Heart right ventricle (tissue), 16 donors: Measurements from ENCODE around the gene LDLRAP1. TPM values are rescaled to one million over a fixed set of nuclear protein-coding genes. Genes with fewer than 3 reads are reported as not detected.

Source experiments
- ATAC-seq, 8 donors: fragments of 200-7000 bp; cut with Tn5 transposase; one replicate each; pipeline ENCODE4 v1.9.1; 2020; ENCODE audit warnings: mild to moderate bottlenecking in 8 of 8, moderate library complexity in 8 of 8, moderate number of reproducible peaks in 1 of 8
- DNase-seq, 2 donors: peaks; one replicate each; pipeline ENCODE4 v3.0.0-alpha.2; 2020
- H3K27ac ChIP-seq, 10 donors: fragments of 200-600 bp; sonication (generic) in 2 of 10; one replicate each; pipeline versions ENCODE4 v1.5.0 to v1.8.0; 2020 to 2022; ENCODE audit warnings: mild to moderate bottlenecking in 3 of 10
- H3K27me3 ChIP-seq, 7 donors: fragments of 200-600 bp; one replicate each; pipeline ENCODE4 v1.8.0; 2021 to 2022; ENCODE audit warnings: mild to moderate bottlenecking in 2 of 7
- H3K36me3 ChIP-seq, 9 donors: fragments of 200-600 bp; sonication (generic) in 1 of 9; one replicate each; pipeline versions ENCODE4 v1.5.0 to v1.8.0; 2020 to 2022; ENCODE audit warnings: mild to moderate bottlenecking in 2 of 9
- H3K4me1 ChIP-seq, 9 donors: fragments of 200-600 bp; sonication (generic) in 1 of 9; one replicate each; pipeline versions ENCODE4 v1.5.0 to v1.8.0; 2020 to 2022; ENCODE audit warnings: mild to moderate bottlenecking in 4 of 9
- H3K4me3 ChIP-seq, 10 donors: fragments of 200-600 bp; sonication (generic) in 2 of 10; one replicate each; pipeline versions ENCODE4 v1.5.0 to v1.8.0; 2020 to 2022; ENCODE audit warnings: mild to moderate bottlenecking in 7 of 10, moderate library complexity in 2 of 10
- H3K9me3 ChIP-seq, 11 donors: fragments of 200-600 bp in 10 of 11; sonication (generic) in 2 of 11; one replicate each; pipeline versions ENCODE4 v1.5.0 to v1.8.0; 2013 to 2022; ENCODE audit warnings: mild to moderate bottlenecking in 2 of 11, control low read depth in 1 of 11, moderate library complexity in 1 of 11
- CTCF ChIP-seq, 9 donors: fragments of 200-600 bp; sonication (generic) in 2 of 9; IDR thresholded peaks; one replicate each; pipeline versions ENCODE4 v1.5.0 to v1.8.0; 2021 to 2022; ENCODE audit warnings: antibody characterized with exemption in 9 of 9, mild to moderate bottlenecking in 5 of 9, moderate library complexity in 1 of 9
- WGBS, 2 donors: extraction: QIAGEN DNeasy Blood & Tissue Kit; methylation state at CpG; one replicate each; pipeline ENCODE4 v1.1.7; 2013; ENCODE audit warnings: inconsistent platforms in 1 of 2; 5-methylcytosine and 5-hydroxymethylcytosine counted together
- intact Hi-C, 10 donors: fragments of 100-400 bp; cut with DNase I; formaldehyde crosslinking; loops; one replicate each; pipeline versions ENCODE4 v1.11.1 to v1.14.2; 2022
- polyA plus RNA-seq, 2 donors: library from polyadenylated mRNA; stranded (reverse); fragments of 200-250 nt; gene quantifications; one replicate each; pipeline ENCODE4 v1.2.3, GENCODE V29; 2013
- total RNA-seq, 10 donors: library from RNA; stranded (reverse); fragmentation: NEBNext Ultra II Directional in 3 of 10; extraction: Animal tissue kit (Norgen Biotek cat#: 25700) in 3 of 10; gene quantifications; one replicate each; pipeline versions ENCODE4 v1.2.1 to v1.2.4, GENCODE V29; 2021 to 2023
- donor health status: Arrhythmogenic right ventricular cardiomyopathy.
- donor health status: ischemic (EF 13 %, LVEDD 7.1; RV severe dilation, severe dysfunction).
- donor health status: healthy with polysubstance abuse.
- donor health status: DM: no; HTN: yes; CAD: no.
- donor health status: DM: no; HTN: no; CAD: no.
- donor health status: ischemic (EF 25% LVEDD 6.9; RV normal size, moderate dysfunction).
- donor health status: ischemic (EF 25% LVEDD 5.7; RV mildly dilated, moderate dysfunction).
- donor health status: healthy.
- donor health status: DM: yes; HTN: yes; CAD: no.
- donor health status: Ischemic cardiomyopathy.
- donor health status: ischemic (EF 35%, LVEDD 5.7; RV mildly dilated, moderate dysfunction).
- donor health status: nonischemic (EF 11% LVEDD 7.7; RV severe dilation, severe dysfunction).
- donor health status: DM: yes; HTN: yes; CAD: no.
- donor health status: PGD.
- donor health status: ischemic (EF 29% LVEDD 5.4; RV normal size, mild dysfunction).
- donor health status: nonischemic (EF 23%, LVEDD 6.1; RV moderate dilation, normal function).

Gene LDLRAP1
- total and polyA plus RNA-seq, 12 donors: 8.5 to 16.1 (median 10.3) TPM

GRCh38 chr1:25534410-25534788, 9.0 kb upstream of the LDLRAP1 start:
- Histone ChIP-seq H3K36me3 (no peaks in the 10 kb centered on the region), H3K27ac (no peak overlapping the region), H3K9me3 (no peaks in the 10 kb centered on the region), H3K27me3 (no peaks in the 10 kb centered on the region), H3K4me3 (no peak overlapping the region), H3K4me1 (peaks cover 0 to 3% (median 0%) of the 10 kb centered on the region in 9 donors)
- intact Hi-C loops: no loop called here
- ATAC-seq: no peak
- DNase-seq: no peak
- no peak for TF ChIP-seq CTCF (IDR thresholded peaks at IDR 0.05)
- WGBS, 2 donors: 97 to 98% methylated on average over 4 of the region's 4 CpGs

- intact Hi-C loops: no loop called here
- no peak for TF ChIP-seq CTCF (IDR thresholded peaks at IDR 0.05)
Observed at GRCh38 chr1:25536124-25536523, 7.3 kb upstream of the LDLRAP1 start.

GRCh38 chr1:25537153-25537831, 6.1 kb upstream of the LDLRAP1 start:
- intact Hi-C loops: no loop called here
- no peak overlapping the region for H3K4me3 ChIP-seq

More at GRCh38 chr1:25536124-25536523, 7.3 kb upstream of the LDLRAP1 start:
- Histone ChIP-seq H3K4me3 (no peak overlapping the region), H3K27ac (no peak overlapping the region), H3K4me1 (peaks cover 0 to under 1% (median 0%) of the 10 kb centered on the region in 9 donors), H3K36me3 (no peaks in the 10 kb centered on the region), H3K27me3 (no peaks in the 10 kb centered on the region), H3K9me3 (no peaks in the 10 kb centered on the region)
- DNase-seq: no peak
- no peak for ATAC-seq
- 84 to 91% methylated on average over 3 of the region's 3 CpGs for WGBS, 2 donors

GRCh38 chr1:25538191-25538767, 5.1 kb upstream of the LDLRAP1 start:
- ATAC-seq (no peak), DNase-seq (no peak)
- no peak overlapping the region for H3K4me3 ChIP-seq
- no peak for TF ChIP-seq CTCF (IDR thresholded peaks at IDR 0.05)
- no peaks in the 10 kb centered on the region for H3K36me3 ChIP-seq
- intact Hi-C loops: no loop called here
- WGBS, 2 donors: 84 to 87% methylated on average over 4 of the region's 4 CpGs
- H3K27ac ChIP-seq: no peak overlapping the region
- H3K9me3 ChIP-seq: no peaks in the 10 kb centered on the region
- H3K4me1 ChIP-seq: peaks cover 0 to 9% (median 0%) of the 10 kb centered on the region in 9 donors
- H3K27me3 ChIP-seq: no peaks in the 10 kb centered on the region

More at GRCh38 chr1:25537153-25537831, 6.1 kb upstream of the LDLRAP1 start:
- no peak for TF ChIP-seq CTCF (IDR thresholded peaks at IDR 0.05)
- no peaks in the 10 kb centered on the region for H3K9me3 ChIP-seq
- no peaks in the 10 kb centered on the region for H3K4me1 ChIP-seq
- DNase-seq (no peak), ATAC-seq (no peak)
- WGBS, 2 donors: 56 to 63% methylated on average over 7 of the region's 7 CpGs
- H3K36me3 ChIP-seq: no peaks in the 10 kb centered on the region
- no peak overlapping the region for H3K27ac ChIP-seq
- no peaks in the 10 kb centered on the region for H3K27me3 ChIP-seq
